ENCODE results near the gene ZNF343.

- TF ChIP-seq CTCF (IDR thresholded peaks at IDR 0.05 in 8 of 11, conservative IDR thresholded peaks at IDR 0.05 in 3 of 11) (no peak), POLR2AphosphoS5 (IDR thresholded peaks at IDR 0.05) (no peak), POLR2A (IDR thresholded peaks at IDR 0.05) (no peak)
Observed at GRCh38 chr20:2473516-2473915, 35.2 kb downstream of the ZNF343 start.

Data from spleen (tissue), 7 donors.